Measurements from ENCODE around the gene CASK. TPM values are rescaled to one million over a fixed set of nuclear protein-coding genes. Genes with fewer than 3 reads are reported as not detected.
"Not testable (repeated sequence)": the region's sequence is repeated elsewhere in the genome, so short reads cannot be mapped to it uniquely, and the experiment has no call there.

The CASK gene
- total and polyA plus RNA-seq, 5 donors from 2014 or later, result 8.4 to 168 (median 20.2) TPM

DNA sequence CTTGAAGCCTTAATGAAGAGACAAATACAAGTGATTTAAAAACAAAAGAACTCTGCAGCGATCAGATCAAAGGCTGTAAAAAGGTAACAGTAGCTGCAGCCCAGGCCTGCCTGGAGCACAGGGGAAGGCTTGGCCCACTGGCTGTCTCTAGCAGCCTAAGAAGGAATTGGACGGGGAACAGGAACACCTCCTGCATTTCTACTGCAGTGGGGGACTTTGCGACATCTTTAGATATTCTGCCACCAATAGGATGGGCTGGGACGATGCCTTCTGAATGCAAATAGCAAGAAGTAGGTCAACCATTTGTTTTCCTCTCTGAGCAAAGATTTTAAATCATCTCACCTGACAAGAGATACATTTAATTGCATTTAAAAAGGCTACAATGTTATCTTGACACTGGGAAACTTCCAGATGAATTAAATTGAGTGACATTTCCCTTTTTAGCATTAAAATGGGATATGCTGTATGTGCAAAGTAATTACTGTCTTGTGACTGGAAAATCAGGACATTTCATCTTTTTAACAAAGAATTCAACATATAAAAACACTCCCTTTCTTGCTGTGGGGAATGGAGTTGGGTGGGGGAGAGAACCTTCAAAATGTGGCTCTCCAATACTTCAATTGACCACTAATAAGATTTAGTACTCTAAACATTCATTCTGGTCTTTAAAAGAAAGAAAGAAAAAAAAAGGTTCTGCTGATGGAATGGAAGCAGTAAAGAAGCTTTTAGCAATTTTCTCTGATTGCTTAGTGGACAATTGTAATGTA is 406.2 kb downstream of the CASK start:
- Histone ChIP-seq H3K27ac (ENCODE audit: insufficient read depth, low read length, poor library complexity, severe bottlenecking) (peak overlapping the region; percentile 41), H3K36me3 (ENCODE audit: control insufficient read depth, insufficient read depth, low read length) (peaks cover 12% of the 10 kb centered on the region), H3K4me3 (ENCODE audit: low read depth, low read length) (no peak overlapping the region), H3K9me3 (ENCODE audit: control insufficient read depth in 2 of 2, low read length in 2 of 2) (no peaks in the 10 kb centered on the region), H3K27me3 (ENCODE audit: control insufficient read depth, insufficient read depth, low read length) (no peaks in the 10 kb centered on the region), H3K4me1 (ENCODE audit: control insufficient read depth, insufficient read depth, low read length, poor library complexity, severe bottlenecking) (peaks cover 5% of the 10 kb centered on the region)
- H3K4me1 Mint-ChIP-seq, result peaks cover 12 to 49% (median 27%) of the 10 kb centered on the region in 4 donors
- peaks cover 6% of the 10 kb centered on the region for H3K36me3 Mint-ChIP-seq
- ATAC-seq (ENCODE audit: low read depth in 2 of 2) (no peak), DNase-seq (no peak)
- H3K27me3 Mint-ChIP-seq, result no peaks in the 10 kb centered on the region
- H3K4me3 Mint-ChIP-seq, result no peak overlapping the region
- H3K27ac Mint-ChIP-seq, result peak overlapping the region; percentile 20 to 65 (median 53)
- no peaks in the 10 kb centered on the region for H3K9me3 Mint-ChIP-seq

DNA sequence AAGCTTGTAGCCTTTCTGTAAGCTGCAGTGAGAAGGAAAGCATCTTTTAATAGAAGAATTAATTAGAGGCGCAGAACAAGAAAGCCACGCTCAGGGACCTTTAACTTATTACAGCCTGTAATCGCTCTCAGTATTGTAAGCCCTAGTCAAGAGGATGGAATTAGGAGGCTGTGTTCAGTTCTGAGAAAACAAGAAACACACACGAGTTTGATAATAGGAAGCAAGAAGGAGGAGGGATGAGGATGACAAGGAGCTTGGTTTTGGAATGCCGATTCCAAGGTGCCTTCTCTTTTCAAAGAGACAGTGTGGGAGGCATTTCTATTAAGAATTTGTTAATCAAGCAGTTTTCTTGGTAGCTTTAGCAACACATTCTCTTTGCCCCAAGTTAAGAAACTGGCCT is 406.9 kb downstream of the CASK start:
- H3K36me3 ChIP-seq (ENCODE audit: control insufficient read depth, insufficient read depth, low read length), result peaks cover 11% of the 10 kb centered on the region
- H3K27ac ChIP-seq (ENCODE audit: insufficient read depth, low read length, poor library complexity, severe bottlenecking), result no peak overlapping the region
- H3K4me3 ChIP-seq (ENCODE audit: low read depth, low read length), result no peak overlapping the region
- Mint-ChIP-seq H3K4me1 (peaks cover 15 to 51% (median 30%) of the 10 kb centered on the region in 4 donors), H3K36me3 (peaks cover 4% of the 10 kb centered on the region), H3K27me3 (no peaks in the 10 kb centered on the region), H3K9me3 (no peaks in the 10 kb centered on the region), H3K4me3 (peak overlapping the region in 1 of 4 donors; percentile 48), H3K27ac (peak overlapping the region in 2 of 3 donors; percentile 42 to 53)
- H3K4me1 ChIP-seq (ENCODE audit: control insufficient read depth, insufficient read depth, low read length, poor library complexity, severe bottlenecking), result peaks cover 5% of the 10 kb centered on the region
- ATAC-seq (ENCODE audit: low read depth in 2 of 2) (no peak), DNase-seq (no peak)
- H3K27me3 ChIP-seq (ENCODE audit: control insufficient read depth, insufficient read depth, low read length), result no peaks in the 10 kb centered on the region
- H3K9me3 ChIP-seq (ENCODE audit: control insufficient read depth in 2 of 2, low read length in 2 of 2), result no peaks in the 10 kb centered on the region

DNA sequence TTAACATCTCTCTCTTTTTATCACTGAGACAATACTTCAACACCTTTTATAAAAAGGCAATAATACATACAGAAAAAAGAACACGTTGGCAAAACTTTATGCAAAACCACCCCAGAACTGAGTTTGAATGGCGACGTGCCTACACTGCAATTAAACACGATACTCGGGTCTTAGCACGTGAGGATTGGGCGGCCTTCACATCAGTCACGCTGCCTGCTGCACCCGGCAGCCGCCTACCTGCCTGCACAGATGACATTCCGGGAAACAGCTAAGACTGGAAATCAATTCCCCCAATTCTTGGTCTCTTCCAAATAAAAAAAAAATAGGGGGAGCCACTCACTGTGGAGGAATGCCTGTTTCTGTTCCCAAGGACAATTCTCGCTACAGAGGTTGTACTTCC is 408.0 kb downstream of the CASK start:
- H3K4me3 Mint-ChIP-seq, result no peak overlapping the region
- Histone ChIP-seq H3K4me3 (ENCODE audit: low read depth, low read length) (no peak overlapping the region), H3K4me1 (ENCODE audit: control insufficient read depth, insufficient read depth, low read length, poor library complexity, severe bottlenecking) (peaks cover 5% of the 10 kb centered on the region), H3K27ac (ENCODE audit: insufficient read depth, low read length, poor library complexity, severe bottlenecking) (no peak overlapping the region), H3K9me3 (ENCODE audit: control insufficient read depth in 2 of 2, low read length in 2 of 2) (no peaks in the 10 kb centered on the region), H3K36me3 (ENCODE audit: control insufficient read depth, insufficient read depth, low read length) (peaks cover 6% of the 10 kb centered on the region), H3K27me3 (ENCODE audit: control insufficient read depth, insufficient read depth, low read length) (no peaks in the 10 kb centered on the region)
- H3K27me3 Mint-ChIP-seq, result no peaks in the 10 kb centered on the region
- ATAC-seq (ENCODE audit: low read depth in 2 of 2), result no peak
- peak overlapping the region in 2 of 3 donors; percentile 47 to 59 for H3K27ac Mint-ChIP-seq
- no peaks in the 10 kb centered on the region for H3K36me3 Mint-ChIP-seq
- DNase-seq, result no peak
- H3K9me3 Mint-ChIP-seq, result no peaks in the 10 kb centered on the region
- H3K4me1 Mint-ChIP-seq, result peaks cover 15 to 47% (median 27%) of the 10 kb centered on the region in 4 donors

DNA sequence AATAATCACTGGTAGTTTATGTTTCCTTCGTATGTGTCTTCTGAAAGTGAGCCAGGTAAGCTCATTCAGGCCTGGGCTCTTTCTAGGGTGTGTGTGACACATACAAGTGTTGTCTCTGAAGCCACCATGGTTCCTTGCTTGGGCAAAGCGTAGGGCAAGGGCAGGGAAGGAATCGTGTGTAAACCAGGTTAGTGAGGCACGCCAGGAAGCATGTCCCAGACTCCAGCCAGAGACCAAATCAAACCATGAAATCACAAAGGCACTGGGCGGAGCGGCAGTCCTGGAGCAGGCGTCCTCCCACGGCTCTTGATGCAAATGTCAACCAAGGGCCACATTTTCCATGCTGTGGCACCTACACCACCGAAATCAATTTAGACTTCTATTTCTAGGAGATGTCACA is 409.2 kb downstream of the CASK start:
- Histone ChIP-seq H3K27ac (ENCODE audit: insufficient read depth, low read length, poor library complexity, severe bottlenecking) (no peak overlapping the region), H3K4me3 (ENCODE audit: low read depth, low read length) (no peak overlapping the region), H3K27me3 (ENCODE audit: control insufficient read depth, insufficient read depth, low read length) (no peaks in the 10 kb centered on the region), H3K36me3 (ENCODE audit: control insufficient read depth, insufficient read depth, low read length) (peaks cover 4% of the 10 kb centered on the region), H3K9me3 (ENCODE audit: control insufficient read depth in 2 of 2, low read length in 2 of 2) (no peaks in the 10 kb centered on the region), H3K4me1 (ENCODE audit: control insufficient read depth, insufficient read depth, low read length, poor library complexity, severe bottlenecking) (peaks cover 5% of the 10 kb centered on the region)
- DNase-seq (no peak), ATAC-seq (ENCODE audit: low read depth in 2 of 2) (no peak)
- Mint-ChIP-seq H3K27me3 (no peaks in the 10 kb centered on the region), H3K4me3 (no peak overlapping the region), H3K36me3 (no peaks in the 10 kb centered on the region), H3K27ac (peak overlapping the region in 1 of 3 donors; percentile 59), H3K9me3 (no peaks in the 10 kb centered on the region), H3K4me1 (peaks cover 14 to 44% (median 27%) of the 10 kb centered on the region in 4 donors)

DNA sequence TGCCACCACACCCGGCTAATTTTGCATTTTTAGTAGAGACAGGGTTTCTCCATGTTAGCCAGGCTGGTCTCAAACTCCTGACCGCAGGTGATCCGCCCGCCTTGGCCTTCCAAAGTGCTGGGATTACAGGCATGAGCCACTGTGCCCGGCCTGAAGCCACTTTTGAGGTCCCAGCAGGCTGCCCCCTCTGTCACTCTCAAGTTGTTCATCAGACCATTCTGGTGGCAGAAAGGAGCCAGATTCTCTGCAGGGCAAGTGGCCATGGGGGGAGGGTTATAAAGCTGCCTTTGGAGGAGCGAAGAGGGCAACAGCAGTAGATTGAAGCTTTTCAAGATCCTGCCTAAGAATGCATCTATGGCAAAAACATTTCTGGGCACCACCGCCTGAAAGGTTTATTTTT is 410.5 kb downstream of the CASK start:
- not testable (repeated sequence) for DNase-seq; H3K4me3 ChIP-seq (ENCODE audit: low read depth, low read length); H3K9me3 Mint-ChIP-seq; H3K4me1 ChIP-seq (ENCODE audit: control insufficient read depth, insufficient read depth, low read length, poor library complexity, severe bottlenecking); H3K36me3 Mint-ChIP-seq; H3K36me3 ChIP-seq (ENCODE audit: control insufficient read depth, insufficient read depth, low read length); H3K27me3 ChIP-seq (ENCODE audit: control insufficient read depth, insufficient read depth, low read length); H3K9me3 ChIP-seq (ENCODE audit: control insufficient read depth in 2 of 2, low read length in 2 of 2); ATAC-seq (ENCODE audit: low read depth in 2 of 2); H3K4me3 Mint-ChIP-seq; H3K27me3 Mint-ChIP-seq; H3K27ac ChIP-seq (ENCODE audit: insufficient read depth, low read length, poor library complexity, severe bottlenecking)
- Mint-ChIP-seq H3K27ac (peak overlapping the region in 2 of 3 donors; percentile 25 to 60), H3K4me1 (peaks cover 11 to 31% (median 20%) of the 10 kb centered on the region in 4 donors)

DNA sequence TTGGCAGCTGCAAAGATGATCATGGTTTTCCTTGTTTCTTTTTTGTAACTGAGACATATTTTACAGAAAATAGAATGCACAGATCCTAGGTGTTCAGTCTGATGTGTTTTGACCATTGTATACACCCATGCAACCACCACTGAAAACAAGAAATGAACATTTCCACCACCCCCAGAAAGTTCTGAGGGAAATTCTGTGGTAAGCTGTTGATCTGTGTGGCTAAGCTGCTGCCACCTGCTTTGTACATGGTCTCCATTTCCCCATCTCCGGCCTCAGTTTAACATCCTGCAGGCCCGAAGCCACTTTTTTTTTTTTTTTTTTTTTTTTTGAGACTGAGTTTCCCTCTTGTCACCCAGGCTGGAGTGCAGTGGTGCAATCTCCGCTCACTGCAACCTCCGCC is 411.0 kb downstream of the CASK start:
- peaks cover 11 to 27% (median 19%) of the 10 kb centered on the region in 4 donors for H3K4me1 Mint-ChIP-seq
- H3K36me3 Mint-ChIP-seq, result no peaks in the 10 kb centered on the region
- no peaks in the 10 kb centered on the region for H3K27me3 ChIP-seq (ENCODE audit: control insufficient read depth, insufficient read depth, low read length)
- peak overlapping the region in 3 of 4 donors; percentile 1 to 43 (median 24) for H3K4me3 Mint-ChIP-seq
- ATAC-seq (ENCODE audit: low read depth in 2 of 2) (no peak), DNase-seq (peak in 1 of 3 donors; percentile 55)
- no peaks in the 10 kb centered on the region for H3K36me3 ChIP-seq (ENCODE audit: control insufficient read depth, insufficient read depth, low read length)
- H3K9me3 Mint-ChIP-seq, result no peaks in the 10 kb centered on the region
- no peaks in the 10 kb centered on the region for H3K27me3 Mint-ChIP-seq
- no peak overlapping the region for H3K4me3 ChIP-seq (ENCODE audit: low read depth, low read length)
- no peak overlapping the region for H3K27ac ChIP-seq (ENCODE audit: insufficient read depth, low read length, poor library complexity, severe bottlenecking)
- no peaks in the 10 kb centered on the region for H3K9me3 ChIP-seq (ENCODE audit: control insufficient read depth in 2 of 2, low read length in 2 of 2)
- peak overlapping the region in 1 of 3 donors; percentile 29 for H3K27ac Mint-ChIP-seq
- H3K4me1 ChIP-seq (ENCODE audit: control insufficient read depth, insufficient read depth, low read length, poor library complexity, severe bottlenecking), result no peaks in the 10 kb centered on the region

DNA sequence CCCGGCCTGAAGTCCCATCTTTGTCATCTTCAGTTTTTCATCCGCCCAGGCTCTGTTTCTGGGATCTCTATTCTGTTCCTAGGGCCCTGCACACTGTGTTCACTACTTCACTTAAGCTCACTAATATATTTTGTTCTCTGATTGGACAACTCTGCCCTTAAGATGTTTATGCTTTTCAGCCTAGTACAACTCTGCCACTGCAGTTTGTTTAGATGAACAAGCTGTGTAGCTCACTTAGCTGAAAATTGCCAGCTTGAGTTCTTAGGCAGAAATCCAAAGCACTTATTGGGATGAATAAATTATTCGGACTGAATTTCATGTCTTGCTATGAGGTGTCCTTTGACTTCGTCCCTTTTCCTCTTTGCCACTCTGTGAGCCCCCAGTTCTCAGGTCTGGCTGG is 415.4 kb downstream of the CASK start:
- no peaks in the 10 kb centered on the region for H3K27me3 Mint-ChIP-seq
- H3K4me1 ChIP-seq (ENCODE audit: control insufficient read depth, insufficient read depth, low read length, poor library complexity, severe bottlenecking), result no peaks in the 10 kb centered on the region
- peaks cover 3 to 6% (median 6%) of the 10 kb centered on the region in 4 donors for H3K4me1 Mint-ChIP-seq
- no peak overlapping the region for H3K27ac Mint-ChIP-seq
- H3K36me3 Mint-ChIP-seq, result no peaks in the 10 kb centered on the region
- no peaks in the 10 kb centered on the region for H3K9me3 Mint-ChIP-seq
- H3K4me3 Mint-ChIP-seq, result no peak overlapping the region
- no peak overlapping the region for H3K4me3 ChIP-seq (ENCODE audit: low read depth, low read length)
- no peak for ATAC-seq (ENCODE audit: low read depth in 2 of 2)
- DNase-seq, result no peak
- no peak overlapping the region for H3K27ac ChIP-seq (ENCODE audit: insufficient read depth, low read length, poor library complexity, severe bottlenecking)
- H3K36me3 ChIP-seq (ENCODE audit: control insufficient read depth, insufficient read depth, low read length), result no peaks in the 10 kb centered on the region
- H3K9me3 ChIP-seq (ENCODE audit: control insufficient read depth in 2 of 2, low read length in 2 of 2), result no peaks in the 10 kb centered on the region
- H3K27me3 ChIP-seq (ENCODE audit: control insufficient read depth, insufficient read depth, low read length), result no peaks in the 10 kb centered on the region

DNA sequence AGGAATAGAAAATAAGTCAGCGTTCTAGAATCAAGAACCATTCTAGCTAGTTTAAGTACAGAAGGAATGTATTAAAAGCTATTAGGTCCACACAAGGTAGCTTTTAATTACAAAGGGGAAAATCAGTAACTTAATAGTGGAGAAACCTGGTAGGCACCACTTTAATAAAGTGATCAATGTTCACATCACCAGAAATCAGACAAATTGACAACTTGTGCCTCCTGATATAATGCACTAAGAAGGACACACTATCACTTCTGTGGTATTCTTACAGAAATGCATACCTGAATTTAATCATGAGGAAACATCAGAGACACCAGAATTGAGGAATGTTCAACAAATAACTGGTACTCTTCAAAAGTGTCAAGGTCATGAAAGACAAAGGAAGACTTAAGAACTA is 421.4 kb downstream of the CASK start:
- ATAC-seq (ENCODE audit: low read depth in 2 of 2) (no peak), DNase-seq (no peak)
- Mint-ChIP-seq H3K4me3 (no peak overlapping the region), H3K9me3 (no peaks in the 10 kb centered on the region), H3K27me3 (no peaks in the 10 kb centered on the region), H3K36me3 (no peaks in the 10 kb centered on the region), H3K27ac (no peak overlapping the region), H3K4me1 (no peaks in the 10 kb centered on the region)
- Histone ChIP-seq H3K36me3 (ENCODE audit: control insufficient read depth, insufficient read depth, low read length) (no peaks in the 10 kb centered on the region), H3K27ac (ENCODE audit: insufficient read depth, low read length, poor library complexity, severe bottlenecking) (no peak overlapping the region), H3K9me3 (ENCODE audit: control insufficient read depth in 2 of 2, low read length in 2 of 2) (no peaks in the 10 kb centered on the region), H3K27me3 (ENCODE audit: control insufficient read depth, insufficient read depth, low read length) (no peaks in the 10 kb centered on the region), H3K4me1 (ENCODE audit: control insufficient read depth, insufficient read depth, low read length, poor library complexity, severe bottlenecking) (no peaks in the 10 kb centered on the region), H3K4me3 (ENCODE audit: low read depth, low read length) (no peak overlapping the region)

Measured in CD4-positive, CD25-positive, alpha-beta regulatory T cell (primary cell).